ENCODE measurements around the gene NEK10. TPM values are rescaled to one million over a fixed set of nuclear protein-coding genes. Genes with fewer than 3 reads are reported as not detected.
"Not testable (repeated sequence)": the region's sequence is repeated elsewhere in the genome, so short reads cannot be mapped to it uniquely, and the experiment has no call there.

The NEK10 gene
- total RNA-seq, 6 experiments from 2014 or later: 5.2 to 9.5 (median 6.5) TPM

- no peak overlapping the region for H3K4me3 Mint-ChIP-seq
- H3K27me3 Mint-ChIP-seq (ENCODE audit: insufficient read depth): peaks cover 4% of the 10 kb centered on the region; the same call in 1 of the 2 replicates
- TF ChIP-seq CTCF (IDR thresholded peaks at IDR 0.05): no peak
- H3K27ac Mint-ChIP-seq: peak overlapping the region; percentile 32
- H3K4me1 Mint-ChIP-seq (ENCODE audit: low read depth): peaks cover 34% of the 10 kb centered on the region
- H3K9me3 Mint-ChIP-seq: peaks cover 8% of the 10 kb centered on the region
- H3K36me3 Mint-ChIP-seq (ENCODE audit: low read depth): peaks cover 34% of the 10 kb centered on the region
- no peak for DNase-seq
These were observed 75.2 kb downstream of the NEK10 start for GRCh38 chr3:27293939-27294338.

- peaks cover 4% of the 10 kb centered on the region; the same call in 1 of the 2 replicates for H3K27me3 Mint-ChIP-seq (ENCODE audit: insufficient read depth)
- H3K36me3 Mint-ChIP-seq (ENCODE audit: low read depth): peaks cover 24% of the 10 kb centered on the region; the same call in 1 of the 2 replicates
- H3K27ac Mint-ChIP-seq: peak overlapping the region; percentile 89
- H3K4me1 Mint-ChIP-seq (ENCODE audit: low read depth): peaks cover 38% of the 10 kb centered on the region
- TF ChIP-seq CTCF (IDR thresholded peaks at IDR 0.05): no peak
- H3K9me3 Mint-ChIP-seq: no peaks in the 10 kb centered on the region
- H3K4me3 Mint-ChIP-seq: peak overlapping the region; percentile 27
- no peak for DNase-seq
These were observed 78.4 kb downstream of the NEK10 start for GRCh38 chr3:27290760-27291159.

GRCh38 chr3:27289769-27290413, 79.3 kb downstream of the NEK10 start:
- Mint-ChIP-seq H3K36me3 (ENCODE audit: low read depth) (peaks cover 24% of the 10 kb centered on the region; the same call in 1 of the 2 replicates), H3K9me3 (no peaks in the 10 kb centered on the region), H3K27ac (peak overlapping the region; percentile 89), H3K4me3 (no peak overlapping the region), H3K27me3 (ENCODE audit: insufficient read depth) (peaks cover 4% of the 10 kb centered on the region; the same call in 1 of the 2 replicates), H3K4me1 (ENCODE audit: low read depth) (peaks cover 38% of the 10 kb centered on the region)
- DNase-seq: peak; percentile 38
- no peak for TF ChIP-seq CTCF (IDR thresholded peaks at IDR 0.05)

GRCh38 chr3:27287052-27287451, 82.1 kb downstream of the NEK10 start:
- H3K9me3 Mint-ChIP-seq: no peaks in the 10 kb centered on the region
- H3K36me3 Mint-ChIP-seq (ENCODE audit: low read depth): peaks cover 20% of the 10 kb centered on the region; the same call in 1 of the 2 replicates
- no peak overlapping the region for H3K27ac Mint-ChIP-seq
- peaks cover 27% of the 10 kb centered on the region for H3K4me1 Mint-ChIP-seq (ENCODE audit: low read depth)
- TF ChIP-seq CTCF (IDR thresholded peaks at IDR 0.05): no peak
- H3K4me3 Mint-ChIP-seq: no peak overlapping the region
- no peak for DNase-seq
- H3K27me3 Mint-ChIP-seq (ENCODE audit: insufficient read depth): peaks cover 4% of the 10 kb centered on the region; the same call in 1 of the 2 replicates

- H3K27me3 Mint-ChIP-seq (ENCODE audit: insufficient read depth); H3K4me3 Mint-ChIP-seq; DNase-seq; H3K27ac Mint-ChIP-seq; H3K9me3 Mint-ChIP-seq: not testable (repeated sequence)
- Mint-ChIP-seq H3K4me1 (ENCODE audit: low read depth) (peaks cover 27% of the 10 kb centered on the region), H3K36me3 (ENCODE audit: low read depth) (peaks cover 21% of the 10 kb centered on the region; the same call in 1 of the 2 replicates)
These were observed 82.7 kb downstream of the NEK10 start for GRCh38 chr3:27286467-27286866.

- Mint-ChIP-seq H3K27me3 (ENCODE audit: insufficient read depth) (peaks cover 1% of the 10 kb centered on the region; the same call in 1 of the 2 replicates), H3K36me3 (ENCODE audit: low read depth) (peaks cover 22% of the 10 kb centered on the region; the same call in 1 of the 2 replicates), H3K4me3 (no peak overlapping the region), H3K27ac (no peak overlapping the region), H3K4me1 (ENCODE audit: low read depth) (peaks cover 21% of the 10 kb centered on the region), H3K9me3 (no peaks in the 10 kb centered on the region)
- TF ChIP-seq CTCF (IDR thresholded peaks at IDR 0.05): no peak
- no peak for DNase-seq
These were observed 83.5 kb downstream of the NEK10 start for GRCh38 chr3:27285668-27286067.
